Urinary bladder (tissue), 4 donors: ENCODE data around the gene SREBF1. TPM values are rescaled to one million over a fixed set of nuclear protein-coding genes. Genes with fewer than 3 reads are reported as not detected.

Experiments
- DNase-seq: peaks from one replicate; pipeline ENCODE4 v3.0.0-alpha.2; 2015; ENCODE audit errors: extremely low spot score
- H3K27ac ChIP-seq: one replicate; pipeline ENCODE4 v1.5.1; 2013; ENCODE audit warnings: low read depth, mild to moderate bottlenecking, moderate library complexity
- H3K36me3 ChIP-seq: one replicate; pipeline ENCODE4 v1.6.1; 2013; ENCODE audit warnings: mild to moderate bottlenecking, moderate library complexity; ENCODE audit not compliant: insufficient read depth
- H3K4me1 ChIP-seq: one replicate; pipeline ENCODE4 v1.6.1; 2013; ENCODE audit warnings: mild to moderate bottlenecking, moderate library complexity; ENCODE audit not compliant: insufficient read depth
- H3K4me3 ChIP-seq: one replicate; pipeline ENCODE4 v1.5.1; 2013; ENCODE audit warnings: low read depth, low read length
- WGBS: extraction: QIAGEN DNeasy Blood & Tissue Kit; methylation state at CpG from one replicate; pipeline ENCODE4 v1.1.7; 2013; 5-methylcytosine and 5-hydroxymethylcytosine counted together
- polyA plus RNA-seq: library from polyadenylated mRNA; stranded (reverse); fragments of 200-250 nt; gene quantifications from one replicate; pipeline ENCODE4 v1.2.3, GENCODE V29; 2013
- total RNA-seq: library from RNA; depleted of rRNA; stranded (reverse); fragments of >200 nt; gene quantifications from one replicate; pipeline ENCODE4 v1.2.3, GENCODE V29; 2014
- donor health status: healthy with polysubstance abuse.
- donor health status: healthy.

SREBF1 gene
- total and polyA plus RNA-seq, 2 donors: 21.1 to 56.2 TPM

- no peaks in the 10 kb centered on the region for H3K36me3 ChIP-seq
- H3K4me1 ChIP-seq: no peaks in the 10 kb centered on the region
- 92% methylated on average over 2 of the region's 2 CpGs for WGBS
- no peak overlapping the region for H3K27ac ChIP-seq
- H3K4me3 ChIP-seq: no peak overlapping the region
- no peak for DNase-seq
These were observed 6.6 kb downstream of the SREBF1 start for GRCh38 chr17:17830269-17830567.

DNA sequence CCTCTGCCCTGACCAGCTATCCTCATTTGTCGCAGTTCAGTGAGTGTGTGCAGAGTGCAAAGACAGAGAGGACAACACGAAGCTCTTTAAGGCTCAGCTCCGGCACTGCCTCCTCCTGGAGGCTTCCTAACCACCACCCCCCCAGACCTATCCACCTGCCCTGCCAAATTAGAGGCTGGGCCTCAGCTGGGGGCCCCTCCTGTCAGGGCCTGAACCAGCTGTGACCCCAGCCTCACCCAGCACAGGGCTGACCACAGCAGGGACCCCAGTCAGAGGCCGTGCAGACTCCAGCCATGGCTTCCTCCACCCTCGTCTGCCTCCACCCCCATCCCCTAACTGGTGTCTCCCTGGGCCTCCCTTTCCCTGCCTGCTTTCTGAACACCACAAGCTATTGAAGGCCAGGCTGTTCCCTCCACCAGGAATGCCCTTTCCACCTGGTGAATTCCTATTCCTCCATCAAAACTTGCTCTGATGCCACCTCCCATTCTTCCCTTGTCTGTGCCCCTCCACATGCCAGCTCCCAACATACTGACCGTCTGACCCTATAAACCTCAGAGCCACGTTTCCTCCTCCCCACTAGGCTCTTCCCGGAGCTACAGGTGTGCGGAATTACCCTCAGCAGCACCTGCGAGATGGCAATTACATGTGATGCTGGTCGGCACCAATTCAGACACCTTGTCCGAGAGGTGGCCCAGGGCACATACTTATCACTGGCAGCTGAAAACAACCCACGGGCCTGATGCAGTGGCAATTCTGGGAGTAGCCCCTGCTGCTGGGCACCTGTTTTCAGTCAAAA is 8.8 kb downstream of the SREBF1 start:
- H3K27ac ChIP-seq: no peak overlapping the region
- peaks cover 2% of the 10 kb centered on the region for H3K4me1 ChIP-seq
- whole genome bisulfite sequencing: 86% methylated on average over 13 of the region's 13 CpGs
- no peaks in the 10 kb centered on the region for H3K36me3 ChIP-seq
- no peak for DNase-seq
- H3K4me3 ChIP-seq: no peak overlapping the region

GRCh38 chr17:17826942-17827785 is 9.6 kb downstream of the SREBF1 start:
- Histone ChIP-seq H3K4me3 (no peak overlapping the region), H3K27ac (no peak overlapping the region), H3K4me1 (peaks cover 2% of the 10 kb centered on the region), H3K36me3 (no peaks in the 10 kb centered on the region)
- no peak for DNase-seq
- WGBS: 91% methylated on average over 16 of the region's 16 CpGs

GRCh38 chr17:17826342-17826713 is 10.5 kb downstream of the SREBF1 start:
- no peak for DNase-seq
- H3K27ac ChIP-seq: no peak overlapping the region
- WGBS: 79% methylated on average over 2 of the region's 2 CpGs
- peaks cover 2% of the 10 kb centered on the region for H3K4me1 ChIP-seq
- H3K36me3 ChIP-seq: no peaks in the 10 kb centered on the region
- H3K4me3 ChIP-seq: no peak overlapping the region

- no peak overlapping the region for H3K4me3 ChIP-seq
- H3K4me1 ChIP-seq: peaks cover 2% of the 10 kb centered on the region
- H3K36me3 ChIP-seq: no peaks in the 10 kb centered on the region
- no peak for DNase-seq
- 38% methylated on average over 14 of the region's 14 CpGs for WGBS
- H3K27ac ChIP-seq: peak overlapping the region; percentile 86
These were observed 11.8 kb downstream of the SREBF1 start for GRCh38 chr17:17824783-17825614.

GRCh38 chr17:17824119-17824782 is 12.5 kb downstream of the SREBF1 start:
- WGBS: 17% methylated on average over 11 of the region's 11 CpGs
- DNase-seq: no peak
- Histone ChIP-seq H3K27ac (peak overlapping the region; percentile 86), H3K36me3 (no peaks in the 10 kb centered on the region), H3K4me1 (peaks cover 2% of the 10 kb centered on the region), H3K4me3 (peak overlapping the region; percentile 2)

DNA sequence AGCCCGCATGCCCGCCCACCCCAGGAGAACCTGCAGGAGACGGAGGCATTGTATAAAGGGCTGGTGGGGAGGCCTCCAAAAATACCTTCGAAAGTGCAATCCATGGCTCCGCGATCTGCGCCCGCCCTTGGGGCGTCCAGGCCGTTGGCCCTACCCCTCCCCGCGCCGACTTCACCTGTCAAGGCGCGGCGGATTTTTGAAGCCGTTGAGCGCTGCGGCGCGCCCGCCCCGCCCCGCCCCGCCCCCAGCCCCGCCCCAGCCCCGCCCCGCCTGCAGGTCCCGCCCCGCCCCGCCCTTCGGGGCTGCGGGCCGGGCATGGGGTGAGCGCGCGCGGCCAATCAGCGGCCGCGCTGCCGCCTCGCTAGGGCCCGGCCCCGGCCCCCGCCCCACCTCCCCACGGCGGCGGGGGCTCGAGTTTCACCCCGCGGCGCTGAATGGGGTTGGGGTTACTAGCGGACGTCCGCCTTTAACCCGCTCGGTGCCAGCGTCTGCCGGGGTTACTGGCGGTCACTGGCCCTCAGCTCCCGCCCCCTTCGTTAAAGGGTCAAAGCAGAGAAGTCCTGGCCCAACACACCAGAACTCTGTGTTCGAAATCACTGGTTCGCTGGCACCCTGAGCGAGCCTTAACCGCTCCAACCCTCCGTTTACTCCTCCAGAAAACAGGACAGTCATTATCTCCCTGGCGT is 13.2 kb downstream of the SREBF1 start:
- DNase-seq: no peak
- peaks cover 2% of the 10 kb centered on the region for H3K4me1 ChIP-seq
- WGBS: 2% methylated on average over 69 of the region's 69 CpGs

GRCh38 chr17:17822616-17823015 is 14.2 kb downstream of the SREBF1 start:
- no peak for DNase-seq
- Histone ChIP-seq H3K4me3 (no peak overlapping the region), H3K4me1 (peaks cover 2% of the 10 kb centered on the region), H3K36me3 (peaks cover 2% of the 10 kb centered on the region), H3K27ac (no peak overlapping the region)
- 82% methylated on average over 3 of the region's 3 CpGs for WGBS

More for the DNA sequence above, 13.2 kb downstream of the SREBF1 start:
- H3K4me3 ChIP-seq: peak overlapping the region; percentile 44
- H3K27ac ChIP-seq: peak overlapping the region; percentile 86
- H3K36me3 ChIP-seq: peaks cover under 1% of the 10 kb centered on the region

GRCh38 chr17:17822189-17822588 is 14.6 kb downstream of the SREBF1 start:
- H3K4me3 ChIP-seq: no peak overlapping the region
- DNase-seq: no peak
- WGBS: 39% methylated on average over 1 of the region's 1 CpG

DNA sequence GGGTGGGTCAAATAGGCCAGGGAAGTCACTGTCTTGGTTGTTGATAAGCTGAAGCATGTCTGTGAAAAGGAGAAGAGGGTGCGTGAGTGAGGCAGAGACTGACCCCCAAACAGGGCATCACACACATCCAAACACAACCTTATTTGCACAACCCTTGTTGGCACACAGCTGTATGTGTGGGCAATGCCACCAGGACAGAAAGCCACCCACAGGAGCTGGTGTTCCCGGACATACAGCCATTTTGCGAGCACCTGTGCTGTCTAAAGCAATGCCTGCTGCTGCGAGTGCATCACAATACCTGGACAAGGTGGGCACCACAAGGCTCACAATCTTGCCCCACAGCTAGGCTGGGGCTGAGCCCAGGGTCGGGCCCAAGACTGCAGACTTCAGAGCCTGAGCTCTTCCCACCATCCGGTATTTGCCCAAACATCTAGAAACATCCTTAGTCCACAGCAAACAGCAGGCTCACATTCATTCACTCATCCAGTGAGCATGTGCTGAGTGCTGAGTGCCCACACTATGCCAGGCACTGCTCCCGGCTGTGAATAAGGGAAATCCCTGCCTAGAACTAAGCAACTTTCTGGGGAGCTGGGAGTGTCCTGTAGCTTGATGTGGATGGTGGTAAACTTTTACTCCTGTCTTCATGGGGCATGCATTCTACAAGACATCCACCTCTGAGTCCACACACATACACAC is 16.2 kb downstream of the SREBF1 start:
- Histone ChIP-seq H3K4me3 (no peak overlapping the region), H3K4me1 (peaks cover 2% of the 10 kb centered on the region), H3K27ac (no peak overlapping the region), H3K36me3 (peaks cover 2% of the 10 kb centered on the region)
- WGBS: 91% methylated on average over 7 of the region's 7 CpGs
- DNase-seq: no peak

More at GRCh38 chr17:17822189-17822588, 14.6 kb downstream of the SREBF1 start:
- H3K36me3 ChIP-seq: peaks cover 2% of the 10 kb centered on the region
- H3K4me1 ChIP-seq: peaks cover 2% of the 10 kb centered on the region
- H3K27ac ChIP-seq: no peak overlapping the region

GRCh38 chr17:17820046-17820445 is 16.7 kb downstream of the SREBF1 start:
- H3K27ac ChIP-seq: no peak overlapping the region
- peaks cover 2% of the 10 kb centered on the region for H3K4me1 ChIP-seq
- 92% methylated on average over 10 of the region's 10 CpGs for WGBS
- H3K4me3 ChIP-seq: no peak overlapping the region
- no peak for DNase-seq
- H3K36me3 ChIP-seq: peaks cover 2% of the 10 kb centered on the region

- no peak for DNase-seq
- Histone ChIP-seq H3K36me3 (peaks cover 5% of the 10 kb centered on the region), H3K27ac (no peak overlapping the region), H3K4me1 (peaks cover 1% of the 10 kb centered on the region), H3K4me3 (no peak overlapping the region)
- WGBS: 72% methylated on average over 12 of the region's 12 CpGs
These were observed 17.2 kb downstream of the SREBF1 start for GRCh38 chr17:17819561-17819995.
